NCI-H2171 (cell line): ENCODE measurements around the gene SHISA9.

Source experiments
- DNase-seq: peaks from one replicate; lab custom pipeline; 2025; lab: John Stamatoyannopoulos, UW

The SHISA9 gene

GRCh38 chr16:12951976-12952375 lies 50.6 kb downstream of the SHISA9 start:
- DNase-seq = no peak

GRCh38 chr16:12958366-12958765 lies 57.0 kb downstream of the SHISA9 start:
- DNase-seq = no peak

GRCh38 chr16:12959072-12959471 lies 57.7 kb downstream of the SHISA9 start:
- no peak for DNase-seq

GRCh38 chr16:12961626-12962025 lies 60.2 kb downstream of the SHISA9 start:
- no peak for DNase-seq

- DNase-seq = no peak
Observed at GRCh38 chr16:12964461-12964860, 63.1 kb downstream of the SHISA9 start.

DNA sequence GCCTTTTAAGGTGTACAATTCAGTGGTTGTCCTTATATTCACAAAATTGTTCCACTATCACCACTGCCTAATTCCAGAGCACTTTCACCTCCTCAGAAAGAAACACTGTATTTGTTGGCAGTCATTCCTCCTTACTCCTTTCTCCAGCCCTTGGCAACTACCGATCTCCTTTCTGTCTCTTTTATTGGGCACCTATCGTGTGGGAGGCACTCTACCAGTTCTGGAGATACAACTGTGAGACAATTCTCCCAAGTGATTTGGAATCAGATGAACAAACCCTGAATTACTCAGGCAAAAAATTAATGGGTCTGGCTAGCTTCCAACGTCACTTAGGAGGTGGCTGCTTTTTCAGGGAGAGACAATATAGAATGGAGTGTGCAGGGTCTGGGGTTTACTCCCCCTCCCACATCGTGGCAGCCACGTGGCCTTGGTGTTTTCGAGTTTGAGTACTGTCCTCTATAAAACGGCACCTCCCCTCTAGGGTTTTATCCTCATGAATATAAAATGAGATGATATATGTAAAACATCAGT lies 63.9 kb downstream of the SHISA9 start:
- DNase-seq = peak; percentile 90

GRCh38 chr16:12971241-12971640 lies 69.8 kb downstream of the SHISA9 start:
- DNase-seq = peak; percentile 99

- DNase-seq = no peak
Observed at GRCh38 chr16:12972246-12972645, 70.8 kb downstream of the SHISA9 start.

- DNase-seq = no peak
Observed at GRCh38 chr16:12975766-12976165, 74.4 kb downstream of the SHISA9 start.

DNA sequence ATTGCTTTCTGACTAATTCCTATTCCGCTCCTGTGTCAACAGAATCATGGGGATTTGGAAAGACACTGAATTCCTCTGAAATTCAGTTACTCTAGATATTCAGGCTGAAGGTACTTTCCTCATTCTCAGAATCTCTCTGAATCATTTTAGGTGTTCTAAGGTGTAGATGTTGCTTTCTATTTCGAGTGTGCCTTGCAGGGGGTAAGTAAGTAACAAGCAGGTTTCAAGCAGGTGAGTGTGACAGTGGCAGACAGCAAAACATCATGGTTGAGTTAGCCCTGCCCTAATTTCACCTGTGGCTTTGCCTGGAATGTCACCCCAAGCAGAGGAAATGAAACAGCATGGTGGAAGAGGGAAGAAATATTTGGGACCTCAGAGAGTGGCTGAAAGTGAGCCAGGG lies 75.1 kb downstream of the SHISA9 start:
- no peak for DNase-seq

DNA sequence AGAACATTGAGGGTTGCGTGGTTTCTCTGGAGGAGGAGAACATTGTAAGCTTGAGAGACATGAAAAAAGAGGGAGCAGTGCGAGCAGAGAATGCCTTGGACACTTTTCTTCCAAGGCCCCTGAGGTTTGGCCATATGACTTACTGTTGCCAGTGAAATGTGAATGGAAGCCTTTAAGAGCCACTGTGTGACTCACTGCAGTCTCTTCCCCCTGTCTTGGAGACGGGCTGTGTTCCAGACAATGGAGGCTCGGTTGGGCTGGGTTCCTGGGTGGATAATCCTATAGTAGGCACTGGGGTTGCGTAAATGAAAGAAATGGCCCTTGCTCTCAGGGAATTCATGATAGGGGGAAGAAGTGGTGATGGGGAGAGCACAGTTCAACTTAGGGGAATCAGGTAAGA lies 75.5 kb downstream of the SHISA9 start:
- DNase-seq = no peak

DNA sequence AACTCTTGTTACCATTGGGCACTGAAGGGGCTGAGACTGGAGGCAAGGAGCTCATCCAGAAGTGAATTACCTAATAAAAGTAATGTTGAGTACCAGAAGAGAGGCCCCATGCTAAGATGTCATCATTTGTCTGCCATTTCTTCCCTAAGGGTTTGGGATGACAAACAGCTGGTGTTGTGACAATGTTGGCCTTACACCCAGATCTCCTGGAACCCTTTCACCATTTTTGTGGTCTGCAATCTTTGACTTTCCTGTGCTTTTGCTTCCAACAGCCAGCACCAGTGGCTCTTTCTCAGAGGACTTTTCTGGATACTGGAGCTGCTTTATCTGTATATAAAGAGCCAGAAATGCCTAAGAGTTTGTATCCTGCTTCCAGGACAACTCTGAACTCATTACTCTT lies 84.1 kb downstream of the SHISA9 start:
- no peak for DNase-seq

GRCh38 chr16:12988071-12988470 lies 86.7 kb downstream of the SHISA9 start:
- DNase-seq = no peak

GRCh38 chr16:12992066-12992465 lies 90.7 kb downstream of the SHISA9 start:
- no peak for DNase-seq

DNA sequence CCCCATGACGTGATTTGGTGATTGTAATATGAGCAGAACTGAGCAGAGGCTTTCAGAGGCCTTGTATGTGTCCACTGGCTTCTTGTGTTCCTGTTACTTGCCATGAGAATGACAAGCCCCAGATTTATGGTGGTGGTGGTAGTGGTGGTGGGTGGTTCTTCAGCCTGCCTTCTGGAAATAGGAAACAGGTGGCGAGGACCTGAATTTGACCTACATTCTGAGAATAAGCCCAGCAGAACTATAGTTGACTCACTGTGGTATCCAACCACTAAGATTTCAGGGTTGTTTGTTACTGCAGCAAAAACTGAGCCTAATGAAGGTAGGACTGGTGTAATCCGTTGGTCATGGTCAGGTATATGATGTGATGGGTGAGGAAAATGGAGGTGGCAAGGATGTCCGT lies 93.0 kb downstream of the SHISA9 start:
- DNase-seq = no peak

DNA sequence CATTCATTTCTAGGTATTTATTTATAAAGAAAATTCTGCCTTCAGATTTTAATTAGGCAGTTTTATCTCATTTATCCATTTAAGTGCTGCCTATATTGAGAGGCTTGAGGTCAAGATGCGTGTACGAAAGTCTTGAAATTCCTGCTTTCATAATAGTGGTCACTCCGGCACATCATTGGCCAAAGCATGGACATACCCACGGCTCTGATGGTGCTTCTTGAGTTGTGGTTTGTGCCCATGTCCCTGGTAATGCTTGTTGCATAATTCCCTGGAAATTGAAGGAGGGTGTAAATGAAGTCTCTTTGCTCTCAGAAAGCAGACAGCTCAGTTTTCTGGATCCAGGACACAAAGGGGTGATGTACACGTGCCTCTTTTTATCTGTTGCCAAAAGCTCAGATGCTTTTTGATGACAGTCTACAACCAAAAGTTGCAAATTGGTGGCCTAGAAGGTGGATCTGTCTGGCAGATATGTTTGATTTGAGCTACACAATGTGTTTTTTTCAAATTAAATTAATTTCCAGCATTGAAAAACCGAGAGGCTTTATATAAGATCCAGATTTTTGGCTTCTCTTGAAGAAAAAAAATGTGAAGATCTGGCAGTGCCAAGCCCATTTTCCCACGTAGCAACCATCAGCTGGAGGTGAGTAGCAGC lies 94.4 kb downstream of the SHISA9 start:
- no peak for DNase-seq

- DNase-seq = no peak
Observed at GRCh38 chr16:12998361-12999085, 97.1 kb downstream of the SHISA9 start.

DNA sequence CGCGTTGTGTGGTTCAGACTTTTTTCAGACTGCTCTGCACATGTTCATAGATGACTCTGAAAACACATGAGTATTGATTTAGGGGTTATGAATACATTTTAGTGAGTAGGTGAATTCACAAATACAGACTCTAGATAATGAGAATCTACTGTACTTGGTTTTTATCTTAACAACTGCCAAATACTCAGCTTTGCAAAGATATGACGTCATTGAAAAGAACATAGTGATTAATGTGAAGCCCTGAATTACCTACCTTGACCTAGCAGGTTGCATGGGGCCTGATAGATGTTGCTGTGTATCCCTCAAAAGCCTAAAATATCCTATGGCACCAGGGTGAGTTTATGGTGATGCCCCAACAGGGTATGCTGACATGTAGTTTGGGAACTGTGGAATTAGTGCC lies 98.0 kb downstream of the SHISA9 start:
- no peak for DNase-seq

DNA sequence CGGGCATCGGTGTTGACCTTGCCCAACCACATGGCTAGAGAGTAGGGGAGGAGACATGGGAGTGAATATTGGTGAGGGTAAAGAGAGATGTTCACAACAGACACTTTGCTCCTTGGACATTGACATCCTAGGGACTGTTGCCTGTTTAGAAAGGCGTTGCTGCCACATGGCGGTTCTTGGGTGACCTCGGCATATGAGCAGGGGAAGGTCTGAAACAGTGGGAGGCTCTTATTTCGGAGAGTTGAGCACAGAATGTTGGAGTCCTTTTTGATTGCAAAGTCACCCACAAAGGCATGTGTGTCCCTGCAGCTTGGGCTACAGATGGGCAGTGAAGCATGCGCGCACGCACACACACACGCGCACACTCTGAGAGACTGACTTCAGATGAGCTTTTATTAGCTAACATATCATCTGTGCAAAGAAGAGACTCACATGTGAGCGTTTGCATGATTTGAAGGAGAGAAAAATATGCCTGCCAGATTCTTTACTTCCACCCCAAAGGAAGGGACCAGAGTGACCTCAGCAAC lies 104.4 kb downstream of the SHISA9 start:
- no peak for DNase-seq

- no peak for DNase-seq
Observed at GRCh38 chr16:13012601-13013000, 111.2 kb downstream of the SHISA9 start.

DNA sequence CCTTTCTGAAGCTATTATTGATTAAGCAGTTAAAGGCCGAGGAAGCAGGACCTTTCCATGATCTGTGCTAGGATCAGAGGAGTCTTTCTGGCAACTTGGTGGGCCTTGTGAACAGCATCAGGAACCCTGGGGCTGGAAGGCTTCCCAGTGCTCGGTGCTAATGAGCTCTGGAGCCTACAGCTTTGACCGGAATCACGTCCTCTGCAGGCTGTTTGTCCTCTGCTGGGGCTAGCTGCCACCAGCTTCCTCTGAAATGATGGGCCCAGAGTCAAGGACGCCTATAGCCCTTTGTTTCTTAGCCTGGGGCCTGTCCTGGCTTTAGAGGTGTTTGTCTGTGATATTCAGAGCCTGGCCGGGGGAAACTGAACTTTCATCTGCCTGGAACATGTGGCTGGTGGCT lies 111.6 kb downstream of the SHISA9 start:
- DNase-seq = no peak

- DNase-seq = no peak
Observed at GRCh38 chr16:13014476-13014875, 113.1 kb downstream of the SHISA9 start.

- DNase-seq = no peak
Observed at GRCh38 chr16:13018026-13018425, 116.6 kb downstream of the SHISA9 start.
